DOHH2 (cell line): ENCODE results near the gene IL20.

ENCODE experiments used
- H3F3A ChIP-seq: fragments of 200-600 bp; sonication (generic), shearing (Covaris generic); 2 replicates; pipeline ENCODE4 v1.6.0; 2016; ENCODE audit warnings: antibody characterized with exemption, mild to moderate bottlenecking; ENCODE audit not compliant: control insufficient read depth, insufficient read depth
- H3K27ac ChIP-seq: fragments of 200-600 bp; sonication (generic); 2 replicates; pipeline ENCODE4 v1.5.1; 2014; ENCODE audit warnings: low read depth, mild to moderate bottlenecking, low read length, moderate library complexity
- H3K27me3 ChIP-seq: fragments of 200-600 bp; sonication (generic); 2 replicates; pipeline ENCODE4 v1.6.1; 2014; ENCODE audit warnings: mild to moderate bottlenecking, low read length, mixed read lengths; ENCODE audit not compliant: control insufficient read depth
- H3K36me3 ChIP-seq: fragments of 200-600 bp; sonication (generic); 2 replicates; pipeline ENCODE4 v1.6.1; 2014; ENCODE audit warnings: mild to moderate bottlenecking, low read length, moderate library complexity, mixed read lengths; ENCODE audit not compliant: control insufficient read depth
- H3K4me1 ChIP-seq: fragments of 200-600 bp; sonication (generic); 2 replicates; pipeline ENCODE4 v1.6.1; 2014; ENCODE audit warnings: mild to moderate bottlenecking, low read length, mixed read lengths; ENCODE audit not compliant: control insufficient read depth
- H3K4me2 ChIP-seq: fragments of 200-600 bp; sonication (generic); 2 replicates; pipeline ENCODE4 v1.6.0; 2014; ENCODE audit warnings: mild to moderate bottlenecking, low read length, moderate library complexity
- H3K4me3 ChIP-seq: fragments of 200-600 bp; sonication (generic); 2 replicates; pipeline ENCODE4 v1.5.1; 2014; ENCODE audit warnings: mild to moderate bottlenecking, low read length, mixed read lengths
- H3K79me2 ChIP-seq: fragments of 200-600 bp; sonication (generic); 2 replicates; pipeline ENCODE4 v1.6.1; 2014; ENCODE audit warnings: mild to moderate bottlenecking, low read length, mixed read lengths; ENCODE audit not compliant: control insufficient read depth
- H3K9me2 ChIP-seq: fragments of 200-600 bp; sonication (generic); replicated peaks from 2 replicates; pipeline ENCODE4 v1.6.1; 2014; ENCODE audit warnings: mild to moderate bottlenecking, low read length, mixed read lengths; ENCODE audit not compliant: control insufficient read depth
- H3K9me3 ChIP-seq: fragments of 200-600 bp; sonication (generic); 2 replicates; pipeline ENCODE4 v1.6.1; 2014; ENCODE audit warnings: antibody characterized with exemption, low read length, mixed read lengths; ENCODE audit not compliant: control insufficient read depth, insufficient read depth
- H4K20me1 ChIP-seq: fragments of 200-600 bp; sonication (generic); 2 replicates; pipeline ENCODE4 v1.6.0; 2014; ENCODE audit warnings: low read depth, mild to moderate bottlenecking, antibody characterized with exemption, low read length, moderate library complexity; ENCODE audit not compliant: control insufficient read depth, insufficient read depth
- CTCF ChIP-seq: fragments of 200-600 bp; sonication (generic); IDR thresholded peaks from one replicate; pipeline ENCODE4 v1.5.1; 2014; ENCODE audit warnings: antibody characterized with exemption, mild to moderate bottlenecking, low read depth, low read length; ENCODE audit not compliant: poor library complexity, severe bottlenecking
- EZH2phosphoT487 ChIP-seq: fragments of 200-600 bp; sonication (generic); IDR thresholded peaks from 2 replicates; pipeline ENCODE4 v1.6.1; 2017; ENCODE audit warnings: borderline replicate concordance, mild to moderate bottlenecking, antibody characterized with exemption, low read length, moderate library complexity, mixed read lengths

Gene IL20

GRCh38 chr1:206915030-206915735, 49.8 kb downstream of the IL20 start:
- Histone ChIP-seq H3K79me2 (no peaks in the 10 kb centered on the region), H3K36me3 (no peaks in the 10 kb centered on the region), H3K27ac (no peak overlapping the region), H3K27me3 (peaks cover 54% of the 10 kb centered on the region), H4K20me1 (no peaks in the 10 kb centered on the region), H3F3A (no peaks in the 10 kb centered on the region), H3K4me1 (no peaks in the 10 kb centered on the region), H3K9me2 (no peaks in the 10 kb centered on the region), H3K4me3 (no peak overlapping the region), H3K4me2 (no peak overlapping the region), H3K9me3 (no peaks in the 10 kb centered on the region)
- no peak for TF ChIP-seq CTCF
- no peak for TF ChIP-seq EZH2phosphoT487

DNA sequence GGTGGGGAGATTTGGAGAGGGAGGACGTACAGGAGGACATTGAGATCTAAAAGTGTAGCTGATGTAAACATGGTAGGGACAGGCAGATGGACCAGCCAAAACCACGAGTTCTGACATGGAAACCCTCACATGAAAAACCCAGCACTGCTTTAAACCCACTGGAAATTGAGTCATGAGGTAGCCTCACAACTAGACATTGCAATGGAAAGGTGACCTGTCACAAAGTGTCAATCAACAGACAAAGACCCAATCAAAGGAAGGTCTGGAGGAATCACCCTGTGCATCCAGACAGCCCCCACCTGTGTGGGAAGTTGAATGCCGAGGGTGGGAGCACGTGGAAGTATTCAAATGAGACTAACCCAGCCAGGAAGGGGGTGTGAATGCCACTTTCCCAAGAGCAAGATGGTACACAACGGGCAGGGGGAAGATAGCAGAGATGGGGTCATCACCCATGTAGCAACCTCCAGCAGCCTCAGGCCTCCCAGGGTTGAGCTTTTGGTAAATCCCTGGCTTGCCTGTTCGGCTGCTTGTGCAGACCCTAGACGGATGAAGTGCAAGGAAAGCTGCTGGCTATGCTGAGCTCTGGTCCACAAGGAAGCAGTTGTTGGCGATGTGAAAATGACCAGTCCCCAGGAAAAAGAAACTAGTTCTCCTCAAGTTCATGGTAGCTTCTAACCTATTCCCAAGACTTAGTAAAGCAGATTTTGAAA, 50.7 kb downstream of the IL20 start:
- Histone ChIP-seq H4K20me1 (no peaks in the 10 kb centered on the region), H3K4me3 (no peak overlapping the region), H3F3A (no peaks in the 10 kb centered on the region), H3K27ac (no peak overlapping the region), H3K4me1 (peaks cover 8% of the 10 kb centered on the region), H3K9me2 (no peaks in the 10 kb centered on the region), H3K27me3 (peaks cover 56% of the 10 kb centered on the region), H3K4me2 (no peak overlapping the region), H3K9me3 (no peaks in the 10 kb centered on the region), H3K36me3 (no peaks in the 10 kb centered on the region), H3K79me2 (no peaks in the 10 kb centered on the region)
- no peak for TF ChIP-seq CTCF
- no peak for TF ChIP-seq EZH2phosphoT487

DNA sequence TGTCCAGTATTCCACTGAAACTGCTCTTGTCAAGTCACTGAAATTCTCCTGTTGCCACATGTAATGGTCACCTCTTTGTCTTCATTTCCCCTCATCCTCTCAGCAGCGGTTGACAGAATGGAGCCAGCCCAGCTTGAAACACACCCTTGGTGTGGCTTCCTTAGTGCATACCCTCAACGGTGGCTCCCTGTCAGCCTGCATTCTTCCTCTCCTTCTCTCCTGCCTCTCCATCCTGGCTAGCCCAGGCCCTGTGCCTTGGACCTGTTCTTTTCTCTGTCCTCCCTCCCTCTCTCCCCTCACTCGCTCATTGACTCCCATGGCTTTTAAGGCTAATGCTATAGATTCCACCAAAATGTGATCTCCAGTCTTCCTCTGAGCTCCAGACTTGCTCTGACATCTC, 52.7 kb downstream of the IL20 start:
- Histone ChIP-seq H3K27ac (no peak overlapping the region), H3K9me3 (no peaks in the 10 kb centered on the region), H3K9me2 (no peaks in the 10 kb centered on the region), H4K20me1 (no peaks in the 10 kb centered on the region), H3K4me2 (no peak overlapping the region), H3K27me3 (peaks cover 42% of the 10 kb centered on the region), H3F3A (no peaks in the 10 kb centered on the region), H3K79me2 (no peaks in the 10 kb centered on the region), H3K36me3 (no peaks in the 10 kb centered on the region), H3K4me1 (peaks cover 27% of the 10 kb centered on the region), H3K4me3 (no peak overlapping the region)
- no peak for TF ChIP-seq EZH2phosphoT487
- TF ChIP-seq CTCF = no peak
